PC-9 (cell line): ENCODE results near the gene FABP7. TPM values are rescaled to one million over a fixed set of nuclear protein-coding genes. Genes with fewer than 3 reads are reported as not detected.

Source experiments
- BruUV-seq: library from RNA; stranded (reverse); fragments of 400-500 nt; replicated peaks from 2 replicates; lab custom pipeline; 2021; lab: Mats Ljungman, UMichigan
- CTCF ChIA-PET: fragments of 300-600 bp; sonication (Branson Sonifier 250); formaldehyde crosslinking; loops from one replicate; lab custom pipeline; 2022; ENCODE audit warnings: antibody characterized with exemption; lab: Charles Lee
- POLR2A ChIA-PET: fragments of 300-600 bp; sonication (Branson Sonifier 250); formaldehyde crosslinking; loops from one replicate; lab custom pipeline; 2022; ENCODE audit warnings: antibody characterized with exemption; ENCODE audit not compliant: unreplicated experiment; lab: Charles Lee
- DNase-seq, 2 experiments: peaks; one replicate each; pipeline versions ENCODE4 v3.0.0 to v3.0.0-alpha.2; 2015 to 2022; ENCODE audit warnings: mixed read lengths in 1 of 2
- H2AFZ ChIP-seq: fragments of 200-600 bp; sonication (generic); 2 replicates; pipeline ENCODE4 v1.8.1; 2017; ENCODE audit warnings: antibody characterized with exemption
- H3F3A ChIP-seq: fragments of 200-600 bp; sonication (generic); 2 replicates; pipeline ENCODE4 v1.8.1; 2017; ENCODE audit warnings: antibody characterized with exemption, mild to moderate bottlenecking, low read depth; ENCODE audit not compliant: insufficient read depth
- H3K27ac ChIP-seq: fragments of 200-600 bp; sonication (generic); 2 replicates; pipeline ENCODE4 v1.6.1; 2016; ENCODE audit warnings: mixed run types
- H3K27me3 ChIP-seq: fragments of 200-600 bp; sonication (generic); 2 replicates; pipeline ENCODE4 v1.6.1; 2016; ENCODE audit warnings: low read depth, mixed run types; ENCODE audit not compliant: insufficient read depth
- H3K36me3 ChIP-seq: fragments of 200-600 bp; sonication (generic); 2 replicates; pipeline ENCODE4 v1.6.1; 2016; ENCODE audit warnings: low read depth, mixed run types
- H3K4me1 ChIP-seq: fragments of 200-600 bp; sonication (generic); replicated peaks from 2 replicates; pipeline ENCODE4 v1.6.1; 2016; ENCODE audit warnings: mixed run types; ENCODE audit not compliant: insufficient read depth
- H3K4me2 ChIP-seq: fragments of 200-600 bp; sonication (generic); 2 replicates; pipeline ENCODE4 v1.6.1; 2017; ENCODE audit warnings: mixed run types
- H3K4me3 ChIP-seq: fragments of 200-600 bp; sonication (generic); 2 replicates; pipeline ENCODE4 v1.6.1; 2016; ENCODE audit warnings: mixed run types
- H3K79me2 ChIP-seq: fragments of 200-600 bp; sonication (generic); 2 replicates; pipeline ENCODE4 v1.6.1; 2017; ENCODE audit warnings: low read depth, mixed run types
- H3K9me2 ChIP-seq: fragments of 200-600 bp; sonication (generic); 2 replicates; pipeline ENCODE4 v1.8.1; 2017; ENCODE audit warnings: mild to moderate bottlenecking; ENCODE audit not compliant: insufficient read depth
- H3K9me3 ChIP-seq: fragments of 200-600 bp; sonication (generic); 2 replicates; pipeline ENCODE4 v1.8.1; 2016; ENCODE audit warnings: low read depth; ENCODE audit not compliant: insufficient read depth
- H4K20me1 ChIP-seq: fragments of 200-600 bp; sonication (generic); 2 replicates; pipeline ENCODE4 v1.8.1; 2017; ENCODE audit not compliant: insufficient read depth
- EZH2 ChIP-seq: fragments of 200-600 bp; sonication (generic); IDR thresholded peaks from 2 replicates; pipeline ENCODE4 v1.8.0; 2017; ENCODE audit warnings: antibody characterized with exemption, low read depth
- intact Hi-C: fragments of 100-400 bp; cut with micrococcal nuclease; formaldehyde crosslinking; loops from one replicate; pipeline ENCODE4 v1.10.0; 2022; ENCODE audit not compliant: unreplicated experiment
- total RNA-seq: library from RNA; stranded (reverse); gene quantifications from 2 replicates; pipeline ENCODE4 v1.2.3, GENCODE V29; 2021
- TF ChIP-seq, protein P1 (sequence below): fragments of 200-600 bp; sonication (generic); conservative IDR thresholded peaks from 2 replicates; pipeline ENCODE4 v1.6.1; 2017; ENCODE audit warnings: mixed run types, antibody characterized with exemption, mild to moderate bottlenecking, moderate library complexity

FABP7 gene
- total RNA-seq, 1 experiment from 2014 or later: not detected

DNA sequence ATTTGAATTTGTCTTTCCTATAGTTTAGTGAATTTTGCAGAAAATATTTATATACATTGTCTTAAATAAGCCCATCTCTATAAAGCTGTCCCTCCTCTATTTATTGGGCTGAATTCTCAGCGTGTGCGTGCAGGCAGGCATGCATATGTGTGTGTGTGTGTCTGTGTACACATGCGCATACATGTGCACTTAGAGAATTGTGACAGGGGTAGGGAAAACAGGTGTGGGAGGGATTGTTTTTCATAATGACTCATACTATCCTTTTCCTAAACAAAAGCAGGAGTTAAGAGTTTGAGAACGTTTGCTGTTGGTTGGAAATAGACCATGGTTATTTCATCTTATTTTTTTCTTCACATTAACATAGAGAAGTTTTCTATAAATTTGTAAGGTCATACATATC is 43.4 kb upstream of the FABP7 start:
- Histone ChIP-seq H3F3A (no peaks in the 10 kb centered on the region), H3K4me2 (no peak overlapping the region), H2AFZ (no peak overlapping the region), H3K4me1 (no peaks in the 10 kb centered on the region), H3K9me3 (no peaks in the 10 kb centered on the region), H4K20me1 (no peaks in the 10 kb centered on the region), H3K27ac (no peak overlapping the region), H3K4me3 (no peak overlapping the region), H3K27me3 (no peaks in the 10 kb centered on the region), H3K79me2 (no peaks in the 10 kb centered on the region), H3K9me2 (no peaks in the 10 kb centered on the region), H3K36me3 (no peaks in the 10 kb centered on the region)
- TF ChIP-seq, protein P1, sequence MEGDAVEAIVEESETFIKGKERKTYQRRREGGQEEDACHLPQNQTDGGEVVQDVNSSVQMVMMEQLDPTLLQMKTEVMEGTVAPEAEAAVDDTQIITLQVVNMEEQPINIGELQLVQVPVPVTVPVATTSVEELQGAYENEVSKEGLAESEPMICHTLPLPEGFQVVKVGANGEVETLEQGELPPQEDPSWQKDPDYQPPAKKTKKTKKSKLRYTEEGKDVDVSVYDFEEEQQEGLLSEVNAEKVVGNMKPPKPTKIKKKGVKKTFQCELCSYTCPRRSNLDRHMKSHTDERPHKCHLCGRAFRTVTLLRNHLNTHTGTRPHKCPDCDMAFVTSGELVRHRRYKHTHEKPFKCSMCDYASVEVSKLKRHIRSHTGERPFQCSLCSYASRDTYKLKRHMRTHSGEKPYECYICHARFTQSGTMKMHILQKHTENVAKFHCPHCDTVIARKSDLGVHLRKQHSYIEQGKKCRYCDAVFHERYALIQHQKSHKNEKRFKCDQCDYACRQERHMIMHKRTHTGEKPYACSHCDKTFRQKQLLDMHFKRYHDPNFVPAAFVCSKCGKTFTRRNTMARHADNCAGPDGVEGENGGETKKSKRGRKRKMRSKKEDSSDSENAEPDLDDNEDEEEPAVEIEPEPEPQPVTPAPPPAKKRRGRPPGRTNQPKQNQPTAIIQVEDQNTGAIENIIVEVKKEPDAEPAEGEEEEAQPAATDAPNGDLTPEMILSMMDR: no peak
- no peak for TF ChIP-seq EZH2
- BruUV-seq: no TSS peak
- intact Hi-C loops: no loop called here
- CTCF ChIA-PET: no interaction called here
- POLR2A ChIA-PET: no interaction called here
- DNase-seq: no peak

DNA sequence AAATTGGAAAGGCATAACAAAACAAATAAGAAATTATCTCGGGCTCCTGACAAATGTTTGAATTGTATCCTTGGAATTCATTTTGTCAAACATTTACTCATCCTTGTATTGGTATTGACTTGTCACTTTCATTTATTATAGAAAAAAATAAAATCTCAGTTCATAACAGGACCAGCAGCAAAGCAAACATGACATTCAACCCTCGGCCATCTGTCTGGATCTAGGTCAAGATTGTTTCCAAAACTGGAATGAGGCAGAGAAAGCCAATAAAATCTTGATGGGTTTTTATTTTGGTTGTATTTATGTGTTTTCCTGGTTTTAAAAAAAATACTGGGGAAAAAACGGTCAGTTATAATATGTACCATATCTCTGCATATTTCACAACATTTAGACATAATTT is 42.9 kb upstream of the FABP7 start:
- no peaks in the 10 kb centered on the region for H3K4me1 ChIP-seq
- H3K27me3 ChIP-seq: no peaks in the 10 kb centered on the region
- no peaks in the 10 kb centered on the region for H3K36me3 ChIP-seq
- no TSS peak for BruUV-seq
- no peak for DNase-seq
- H3K4me3 ChIP-seq: no peak overlapping the region
- H3K9me3 ChIP-seq: no peaks in the 10 kb centered on the region
- POLR2A ChIA-PET: no interaction called here
- no peaks in the 10 kb centered on the region for H3K79me2 ChIP-seq
- no peaks in the 10 kb centered on the region for H4K20me1 ChIP-seq
- H3K9me2 ChIP-seq: no peaks in the 10 kb centered on the region
- intact Hi-C loops: no loop called here
- TF ChIP-seq, protein P1: no peak
- no peak for TF ChIP-seq EZH2
- no peaks in the 10 kb centered on the region for H3F3A ChIP-seq
- H3K27ac ChIP-seq: no peak overlapping the region
- H3K4me2 ChIP-seq: no peak overlapping the region
- no peak overlapping the region for H2AFZ ChIP-seq
- CTCF ChIA-PET: no interaction called here

DNA sequence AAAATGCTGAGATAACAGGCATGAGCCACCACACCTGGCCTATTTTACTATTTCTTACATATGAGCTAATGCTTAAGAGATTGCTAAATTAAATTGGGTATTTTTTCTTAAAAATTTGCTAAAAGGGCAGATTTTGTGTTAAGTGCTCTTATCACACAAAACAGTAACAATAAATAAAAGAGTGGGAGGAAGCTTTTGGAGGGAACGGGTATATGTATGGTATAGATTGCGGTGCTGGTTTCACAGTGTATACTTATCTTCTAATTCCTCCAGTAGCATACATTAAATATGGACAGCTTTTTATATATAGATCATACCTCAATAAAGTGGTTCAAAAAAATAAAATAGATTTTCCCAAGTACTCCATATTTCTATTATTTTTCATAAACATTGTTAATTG is 39.4 kb upstream of the FABP7 start:
- Histone ChIP-seq H3K79me2 (no peaks in the 10 kb centered on the region), H3K4me2 (no peak overlapping the region), H4K20me1 (no peaks in the 10 kb centered on the region), H3F3A (no peaks in the 10 kb centered on the region), H3K36me3 (no peaks in the 10 kb centered on the region), H3K4me1 (no peaks in the 10 kb centered on the region), H3K27me3 (no peaks in the 10 kb centered on the region), H2AFZ (no peak overlapping the region), H3K9me3 (no peaks in the 10 kb centered on the region), H3K4me3 (no peak overlapping the region), H3K27ac (no peak overlapping the region), H3K9me2 (no peaks in the 10 kb centered on the region)
- ChIA-PET CTCF (interaction anchor here (0.6 kb wide), 1 partner anchor 88 kb away, joined by 3 read pairs; no protein-coding TSS in a partner anchor), POLR2A (no interaction called here)
- BruUV-seq: no TSS peak
- DNase-seq: no peak
- TF ChIP-seq, protein P1: no peak
- TF ChIP-seq EZH2: no peak
- intact Hi-C loops: no loop called here
